GM19467 (cell line): Measurements from ENCODE around the gene PHACTR1.
A peak's percentile ranks its signal among the peaks of the same experiment; 100 is the strongest.

Experiments
- ATAC-seq: cut with Tn5 transposase; IDR thresholded peaks from one replicate; pipeline ENCODE4 v1.9.1; 2021; ENCODE audit warnings: mild to moderate bottlenecking, moderate library complexity; ENCODE audit not compliant: unreplicated experiment

Gene PHACTR1

DNA sequence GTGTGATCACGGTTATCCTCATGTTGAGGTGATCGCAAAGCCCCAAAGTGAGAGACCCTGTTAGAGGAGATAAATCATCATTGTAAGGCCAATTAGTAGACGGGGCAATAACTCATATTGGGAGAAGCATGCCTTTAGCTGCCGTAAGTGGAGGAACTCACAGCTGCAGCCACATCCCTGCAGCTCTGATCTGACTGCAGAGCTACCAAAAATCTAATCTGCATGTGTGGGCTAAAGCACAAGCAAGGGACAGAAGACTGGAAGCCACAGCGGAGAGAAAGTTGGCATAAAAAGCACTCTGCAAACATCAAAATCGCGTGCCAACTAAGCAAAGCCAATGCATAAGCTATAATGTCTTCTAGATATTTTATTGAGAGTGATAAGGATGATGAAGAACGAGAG, 532.0 kb downstream of the PHACTR1 start:
- no peak for ATAC-seq

DNA sequence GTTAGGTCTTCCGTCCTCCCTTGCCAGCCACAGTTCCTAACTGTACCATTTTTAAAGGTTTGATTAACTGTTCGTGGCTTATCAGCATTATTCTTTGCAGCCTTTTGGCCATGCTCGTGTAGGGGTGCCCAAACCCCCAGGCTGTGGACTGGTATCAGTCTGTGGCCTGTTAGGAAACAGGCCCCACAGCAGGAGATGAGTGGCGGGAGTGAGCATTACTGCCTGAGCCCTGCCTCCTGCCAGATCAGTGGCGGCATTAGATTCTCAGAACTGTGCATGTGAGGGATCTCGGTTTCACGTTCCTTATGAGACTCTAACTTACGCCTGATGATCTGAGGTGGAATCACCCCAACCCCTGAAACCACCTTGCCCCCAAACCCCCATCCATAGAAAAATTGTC, 532.4 kb downstream of the PHACTR1 start:
- ATAC-seq, result no peak

DNA sequence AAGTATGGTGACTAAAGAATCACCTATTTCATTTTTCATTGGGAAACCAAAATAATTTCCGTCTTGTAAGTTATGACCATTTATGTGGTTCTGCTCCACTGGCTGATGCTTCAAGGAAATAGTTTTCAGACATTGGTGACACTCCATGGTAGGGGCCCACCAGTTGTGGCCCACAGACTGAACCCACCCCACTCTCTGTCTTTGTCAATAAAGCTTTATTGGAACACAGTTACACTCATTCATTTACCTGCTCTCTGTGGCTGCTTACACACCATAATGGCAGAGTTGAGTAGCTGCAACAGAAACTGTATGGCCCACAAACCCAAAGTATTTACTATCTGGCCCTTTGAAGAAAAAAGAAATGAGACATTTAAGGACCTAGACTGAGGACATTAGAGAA, 533.2 kb downstream of the PHACTR1 start:
- ATAC-seq, result no peak

DNA sequence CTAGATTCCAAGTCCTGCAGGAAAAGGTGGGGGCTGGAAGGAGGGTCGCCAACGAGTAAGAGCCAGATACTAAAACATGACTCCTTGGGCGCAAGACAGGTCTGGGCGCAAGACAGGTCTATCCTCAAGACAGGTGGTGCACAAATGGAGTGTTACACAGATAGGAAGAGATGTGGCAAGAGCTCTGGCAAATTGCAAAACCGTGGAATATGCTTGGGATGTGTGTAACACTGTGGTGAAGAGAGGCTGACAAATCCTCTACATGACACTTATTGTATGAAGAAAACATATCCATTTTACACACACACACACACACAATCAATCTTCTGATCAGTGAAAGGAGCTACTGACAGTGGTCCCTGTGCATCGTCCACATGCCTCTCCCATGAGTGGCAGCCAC, 534.1 kb downstream of the PHACTR1 start:
- no peak for ATAC-seq

DNA sequence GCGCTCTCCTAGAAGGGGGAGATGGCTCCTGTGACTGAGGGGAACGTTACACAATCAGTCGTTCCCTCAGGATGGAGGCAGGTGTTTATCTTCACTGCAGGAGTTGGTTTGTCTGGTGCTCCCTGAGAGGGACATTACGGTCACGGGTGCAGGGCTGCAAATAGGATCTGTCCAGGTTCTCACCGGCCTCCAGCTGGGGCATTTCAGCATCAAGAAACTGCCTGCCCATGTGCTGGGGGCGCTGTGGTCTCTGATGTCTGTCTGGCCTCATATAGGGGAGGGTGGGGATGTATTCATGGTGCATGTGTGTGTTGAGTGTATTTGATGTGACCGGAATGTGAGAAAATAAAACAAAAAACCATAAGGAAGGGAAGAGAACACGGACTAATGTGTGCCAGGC, 534.7 kb downstream of the PHACTR1 start:
- no peak for ATAC-seq

DNA sequence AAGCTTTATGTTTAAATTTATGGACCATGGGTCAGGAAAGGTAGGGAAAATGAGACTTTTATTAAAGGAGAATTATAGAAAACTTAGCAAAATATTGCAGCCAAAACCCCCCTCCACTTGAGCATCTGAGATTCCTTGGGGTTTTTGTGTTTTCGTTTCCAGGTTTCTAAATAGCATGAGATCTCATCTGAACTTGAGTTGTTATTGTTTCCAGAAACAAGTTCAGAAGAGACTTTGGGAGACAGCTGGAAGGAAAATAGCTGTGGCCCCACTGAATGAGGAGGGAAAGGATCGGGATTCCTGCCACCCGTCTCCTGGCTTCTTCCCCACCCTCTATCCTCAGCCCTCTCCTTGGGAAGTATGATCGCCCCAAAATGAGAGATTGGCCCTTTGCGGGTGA, 536.2 kb downstream of the PHACTR1 start:
- no peak for ATAC-seq

DNA sequence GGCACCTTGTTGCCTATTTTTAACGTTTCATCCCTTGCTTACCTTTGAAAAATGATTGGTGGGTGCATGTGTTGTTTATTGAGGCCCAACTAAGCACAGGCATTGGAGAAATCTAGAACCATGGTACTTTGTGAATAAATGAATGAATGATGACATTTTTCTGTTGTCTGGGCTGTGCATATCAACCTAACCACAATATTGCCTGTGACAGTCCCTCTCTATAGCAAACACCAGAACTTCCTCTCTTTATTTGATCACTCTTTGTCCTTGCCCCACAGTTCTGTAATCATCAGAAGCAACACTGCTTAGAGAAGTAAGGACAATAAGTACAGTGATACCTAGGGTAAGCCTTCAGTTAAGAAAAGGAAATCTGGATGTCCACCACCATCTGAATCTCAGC, 536.7 kb downstream of the PHACTR1 start:
- no peak for ATAC-seq

DNA sequence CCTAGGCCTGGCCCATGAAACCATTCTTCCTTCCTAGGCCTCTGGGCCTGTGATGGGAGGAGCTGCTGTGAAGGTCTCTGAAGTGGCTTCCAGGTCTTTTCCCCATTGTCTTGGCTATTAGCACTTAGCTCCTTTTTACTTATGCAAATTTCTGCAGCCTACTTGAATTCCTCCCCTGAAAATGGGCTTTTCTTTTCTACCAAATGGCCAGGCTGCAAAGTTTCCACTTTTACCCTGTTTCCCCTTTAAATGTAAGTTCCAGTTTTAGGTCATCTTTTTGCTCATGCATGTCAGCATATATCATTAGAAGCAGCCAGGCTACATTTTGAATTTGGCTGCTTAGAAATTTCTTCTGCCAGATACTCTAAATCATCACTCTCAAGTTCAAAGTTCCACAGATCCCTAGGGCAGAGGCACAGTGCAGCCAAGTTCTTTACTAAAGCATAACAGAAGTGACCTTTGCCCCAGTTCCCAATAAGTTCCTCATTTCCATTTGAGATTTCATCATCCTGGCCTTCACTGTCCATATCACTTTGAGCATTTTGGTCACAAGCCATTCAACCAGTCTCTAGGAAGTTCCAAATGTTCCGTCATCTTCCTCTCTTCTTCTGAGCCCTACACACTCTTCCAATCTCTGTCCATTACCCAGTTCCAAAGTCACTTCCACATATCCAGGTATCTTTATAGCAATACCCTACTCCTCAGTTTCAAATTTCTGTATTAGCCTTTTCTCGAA, 539.9 kb downstream of the PHACTR1 start:
- no peak for ATAC-seq

DNA sequence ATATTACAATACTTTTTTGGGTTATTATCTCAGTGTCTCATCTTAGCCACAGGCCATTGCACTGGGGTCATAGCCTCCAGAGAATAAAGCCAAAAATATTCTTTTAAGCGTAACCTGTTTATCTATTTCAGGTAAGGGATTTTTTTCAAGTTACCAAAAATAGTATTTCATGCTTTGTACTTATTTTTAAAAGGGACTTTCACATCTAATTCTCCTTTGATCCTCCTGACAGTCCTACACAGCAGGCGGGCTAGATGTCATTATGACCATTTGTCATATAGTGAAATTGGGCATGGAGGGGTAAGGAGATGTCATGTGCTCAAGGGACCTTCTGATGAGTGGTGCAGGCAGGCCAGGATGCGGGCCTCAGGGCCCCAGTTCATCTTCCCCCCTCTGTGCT, 542.8 kb downstream of the PHACTR1 start:
- no peak for ATAC-seq

DNA sequence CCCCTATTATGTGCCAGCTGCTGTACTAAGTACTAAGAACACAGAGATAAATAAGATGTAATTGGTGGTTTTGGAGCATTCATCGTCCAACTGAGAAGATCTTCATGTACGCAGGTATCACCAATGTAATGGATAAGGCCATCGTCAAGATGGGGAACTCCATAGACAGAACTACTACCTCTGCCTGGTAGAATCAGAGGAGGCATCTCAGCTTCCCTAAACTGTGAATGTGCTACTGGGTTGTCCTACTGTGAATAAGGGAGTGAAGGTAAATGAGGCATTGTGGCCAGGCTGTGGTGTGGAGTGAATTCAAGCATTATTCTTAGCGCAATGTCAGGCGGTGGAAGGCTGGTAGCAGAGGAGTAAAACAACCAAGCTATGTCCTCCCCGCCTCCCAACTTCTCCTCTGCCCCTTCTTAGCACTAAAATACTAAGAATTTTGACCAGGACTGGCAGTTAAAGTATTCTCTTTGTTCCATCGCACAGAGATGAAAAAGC, 543.6 kb downstream of the PHACTR1 start:
- no peak for ATAC-seq

DNA sequence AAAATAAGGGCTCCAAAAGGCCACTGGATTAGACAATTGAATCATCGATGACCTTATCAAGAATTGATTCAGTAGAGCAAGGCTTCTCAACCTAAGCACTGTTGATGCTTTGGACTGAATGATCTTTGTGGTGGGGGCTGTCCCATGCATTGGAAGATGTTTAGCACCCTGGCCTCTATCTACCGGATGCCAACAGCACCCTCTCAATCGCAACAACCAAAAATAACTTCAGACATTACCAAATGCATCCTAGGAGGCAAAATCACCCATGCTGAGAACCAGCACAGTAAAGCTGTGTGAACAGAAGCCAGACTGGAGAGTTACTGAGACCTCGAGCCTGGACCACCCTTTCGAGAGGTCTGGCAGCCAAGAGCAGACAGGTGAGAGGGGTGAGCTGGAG, 544.3 kb downstream of the PHACTR1 start:
- ATAC-seq, result no peak

DNA sequence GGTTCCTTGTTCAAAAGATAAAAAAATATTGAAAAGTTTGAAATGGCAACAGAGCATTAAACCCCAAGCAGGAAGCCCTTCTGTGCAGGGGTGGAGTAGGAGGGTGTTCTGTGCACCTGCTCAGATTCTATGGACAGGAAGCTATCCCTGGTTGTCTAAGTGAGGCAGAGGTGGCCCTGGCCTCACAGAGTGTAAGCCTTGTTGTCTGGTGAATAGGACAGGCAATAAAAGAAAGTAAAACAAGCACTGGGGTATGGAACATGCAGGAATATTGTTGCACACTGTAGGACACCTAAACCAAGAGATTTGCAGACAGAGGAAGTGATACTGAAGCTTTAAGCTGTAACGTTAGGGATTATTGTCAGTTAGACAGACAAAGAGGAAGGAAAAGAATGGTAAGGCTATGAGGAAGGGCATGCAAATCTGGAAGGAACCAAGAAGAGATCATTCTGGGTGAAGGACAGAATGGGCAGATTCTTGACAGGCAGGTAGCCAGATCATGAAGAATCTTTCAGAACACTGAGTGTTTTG, 545.0 kb downstream of the PHACTR1 start:
- peak; percentile 51 for ATAC-seq

DNA sequence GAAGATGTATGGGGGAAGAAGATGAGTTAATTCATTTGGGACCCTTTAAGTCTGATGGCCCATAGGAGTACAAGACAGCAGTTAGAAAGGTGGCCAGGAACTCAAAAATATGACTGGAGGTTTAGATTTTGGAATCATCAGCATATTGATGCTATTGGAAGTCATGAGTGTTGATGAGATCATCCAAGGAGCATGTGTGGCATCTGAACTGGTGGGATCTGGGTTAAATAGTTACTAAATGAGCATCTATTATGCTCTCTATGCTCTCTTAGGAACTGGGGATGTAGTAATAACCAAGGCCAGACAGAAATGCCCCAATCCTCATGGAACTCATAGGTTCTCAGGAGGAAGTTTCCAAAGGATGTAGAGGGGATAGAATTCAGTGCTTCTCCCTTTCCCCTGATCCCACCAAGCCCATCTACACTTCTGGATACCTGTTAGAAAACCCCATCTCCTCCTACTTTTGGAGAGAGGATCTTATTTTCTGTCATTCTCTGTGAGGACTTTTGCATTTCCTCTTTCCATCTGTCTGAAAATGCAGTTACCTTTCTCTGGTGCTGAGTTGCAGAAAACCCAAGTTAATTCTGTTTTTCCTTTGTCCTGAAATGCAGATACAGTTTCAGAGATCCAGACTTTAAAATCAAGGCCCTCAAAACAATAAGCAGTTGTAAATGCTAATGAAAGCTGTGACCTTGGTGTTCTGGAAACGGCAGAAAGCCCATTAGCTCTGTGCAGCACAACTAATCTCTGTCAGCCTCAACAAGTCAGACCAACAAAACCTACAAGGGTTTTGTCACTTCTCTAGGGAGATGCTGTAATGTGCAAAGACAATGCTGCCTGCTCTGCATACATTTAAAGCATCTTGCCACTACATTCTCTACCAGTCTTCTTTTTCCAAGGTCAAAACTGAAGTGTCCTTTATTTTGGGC, 546.0 kb downstream of the PHACTR1 start:
- ATAC-seq, result no peak

DNA sequence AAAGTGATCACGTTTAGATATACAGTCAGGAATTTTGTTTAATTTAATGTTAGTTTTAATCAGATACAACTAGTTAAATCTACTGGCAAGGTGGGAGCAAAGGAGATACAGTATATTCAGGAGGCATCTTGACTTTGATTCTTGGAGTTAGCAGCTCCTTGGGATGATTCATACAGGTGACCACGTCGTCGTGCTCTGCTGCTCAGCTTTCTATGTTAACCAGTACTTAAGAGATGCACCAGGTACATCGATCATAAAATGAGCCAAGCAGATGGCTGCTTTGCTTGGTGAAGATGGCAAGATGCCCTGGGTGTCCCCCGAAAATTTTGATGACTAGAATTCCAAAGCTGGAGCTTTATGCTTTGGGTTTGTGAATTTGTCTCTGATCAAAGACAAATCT, 547.1 kb downstream of the PHACTR1 start:
- no peak for ATAC-seq

DNA sequence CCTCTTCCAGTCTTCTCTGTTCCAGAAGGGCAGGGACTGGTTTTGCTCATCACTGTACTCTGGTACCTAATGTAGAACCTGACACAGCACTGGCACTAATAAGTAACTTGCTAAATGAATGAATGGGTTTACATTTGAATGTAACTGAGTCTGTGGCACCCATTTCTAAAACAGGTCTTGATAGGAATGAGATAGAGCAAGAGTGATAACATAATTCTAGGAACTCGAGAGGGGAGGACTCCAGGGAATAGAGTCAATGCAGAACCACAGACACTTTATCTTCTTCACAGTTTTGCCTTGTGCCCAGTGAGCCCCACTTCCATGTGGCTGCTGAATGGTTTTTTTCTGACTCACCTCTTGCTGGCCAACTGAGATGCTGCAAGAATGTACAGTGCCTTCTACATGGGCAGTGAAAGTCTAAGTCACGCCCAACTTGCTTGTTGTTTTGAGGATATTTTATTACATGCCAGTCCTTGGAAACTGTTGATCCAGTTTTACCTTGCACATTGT, 550.6 kb downstream of the PHACTR1 start:
- no peak for ATAC-seq

DNA sequence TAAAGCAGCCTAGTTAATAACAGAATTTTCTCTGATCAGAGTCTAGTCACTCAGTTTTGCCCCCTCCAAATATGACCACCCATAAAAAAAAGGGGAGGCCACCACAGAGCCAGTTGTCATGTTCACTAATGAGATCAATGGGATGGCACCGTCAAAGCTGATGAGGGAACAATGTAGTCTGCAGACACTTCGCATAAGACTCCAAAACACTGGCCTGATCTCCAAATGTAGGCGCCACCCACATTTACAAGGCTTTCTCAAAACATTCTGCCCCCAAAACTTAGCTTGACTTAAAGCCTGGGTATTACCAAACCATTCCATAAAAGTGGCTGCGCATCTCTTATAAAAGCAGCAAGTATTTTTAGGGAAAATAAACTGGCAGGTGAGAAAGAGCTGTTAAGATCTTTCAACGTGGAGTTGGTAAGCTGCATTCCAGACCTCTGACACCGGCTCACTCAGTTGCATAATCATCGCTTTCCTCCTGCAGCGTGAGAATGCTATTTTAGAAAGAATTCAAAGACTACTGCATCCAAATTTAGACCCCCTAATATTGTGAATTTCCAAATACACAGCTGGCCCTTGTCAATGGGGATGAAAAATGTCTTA, 552.4 kb downstream of the PHACTR1 start:
- no peak for ATAC-seq

DNA sequence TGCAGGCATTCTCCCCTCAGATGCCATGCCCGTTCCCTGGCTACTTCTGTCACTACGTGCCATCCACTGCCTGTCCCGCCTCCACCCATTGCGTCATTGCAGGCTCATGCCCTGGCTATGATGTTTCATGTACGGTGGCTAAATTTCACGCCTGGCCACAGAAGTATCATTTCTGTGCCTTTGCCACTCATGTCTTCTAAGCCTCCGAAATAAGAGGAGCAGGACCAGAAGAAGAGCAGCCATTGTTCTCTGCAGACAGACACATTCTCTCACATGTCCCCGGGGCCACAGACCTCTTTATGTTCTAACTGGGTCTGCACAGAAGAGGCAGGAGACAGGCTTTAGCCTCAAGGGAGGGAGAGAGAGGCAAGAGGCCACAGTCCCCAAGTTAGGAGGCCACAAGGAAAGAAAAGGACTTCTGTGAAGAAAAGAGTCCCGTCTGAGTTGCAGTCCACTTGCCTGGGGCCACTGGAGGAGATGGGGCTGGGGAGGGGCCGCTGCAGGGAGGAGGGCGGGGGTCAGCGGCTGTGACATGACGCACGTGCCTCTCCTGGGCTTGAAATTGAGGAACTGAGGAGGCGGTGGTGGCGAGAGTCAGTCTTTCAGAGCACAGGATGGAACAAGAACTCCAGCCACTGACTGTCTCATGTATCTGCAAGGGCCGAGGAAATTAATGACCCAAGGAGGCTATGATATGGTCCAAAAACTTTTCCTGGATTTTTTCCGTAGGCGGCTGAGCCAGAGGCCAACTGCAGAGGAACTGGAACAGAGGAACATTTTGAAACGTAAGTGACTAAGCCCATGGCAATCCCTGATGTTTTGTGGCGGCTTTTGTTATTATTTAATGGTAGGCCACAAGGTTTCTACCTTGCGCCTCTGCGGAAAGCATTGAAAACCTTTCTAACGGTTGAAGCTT, 555.8 kb downstream of the PHACTR1 start:
- peak; percentile 54 for ATAC-seq

DNA sequence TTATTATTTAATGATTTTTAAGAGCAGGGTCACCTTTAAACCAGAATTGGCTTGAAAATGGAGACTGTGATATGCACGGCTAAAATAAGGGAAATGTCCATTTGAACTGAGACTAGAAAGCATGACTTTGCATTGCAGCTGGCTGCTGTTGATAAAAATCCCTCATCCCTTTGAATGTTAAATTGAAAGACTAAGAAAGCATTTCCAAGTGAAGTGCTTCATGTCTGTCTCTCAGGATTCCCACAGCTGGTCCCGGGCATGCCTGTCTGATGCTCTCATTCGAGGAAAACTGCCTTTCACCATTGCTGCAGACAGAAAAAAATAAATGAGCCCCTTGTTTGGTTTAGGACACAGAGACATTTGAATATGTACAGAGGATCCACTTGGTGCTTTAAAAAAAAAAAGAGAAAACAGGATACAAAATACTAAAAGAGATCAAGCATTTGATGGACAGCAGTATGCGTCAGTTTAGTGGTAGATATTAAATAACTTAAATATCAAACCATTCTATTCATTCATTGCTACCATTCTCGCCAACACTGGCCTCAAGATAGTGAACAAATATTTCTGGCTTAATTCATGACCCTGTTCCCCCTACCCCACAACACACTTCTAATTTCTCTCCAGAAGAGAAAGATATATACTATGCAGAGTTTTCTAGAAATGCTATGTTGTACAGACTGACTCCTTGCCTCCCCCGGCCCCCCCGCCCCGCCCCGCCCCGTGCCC, 556.8 kb downstream of the PHACTR1 start:
- no peak for ATAC-seq

DNA sequence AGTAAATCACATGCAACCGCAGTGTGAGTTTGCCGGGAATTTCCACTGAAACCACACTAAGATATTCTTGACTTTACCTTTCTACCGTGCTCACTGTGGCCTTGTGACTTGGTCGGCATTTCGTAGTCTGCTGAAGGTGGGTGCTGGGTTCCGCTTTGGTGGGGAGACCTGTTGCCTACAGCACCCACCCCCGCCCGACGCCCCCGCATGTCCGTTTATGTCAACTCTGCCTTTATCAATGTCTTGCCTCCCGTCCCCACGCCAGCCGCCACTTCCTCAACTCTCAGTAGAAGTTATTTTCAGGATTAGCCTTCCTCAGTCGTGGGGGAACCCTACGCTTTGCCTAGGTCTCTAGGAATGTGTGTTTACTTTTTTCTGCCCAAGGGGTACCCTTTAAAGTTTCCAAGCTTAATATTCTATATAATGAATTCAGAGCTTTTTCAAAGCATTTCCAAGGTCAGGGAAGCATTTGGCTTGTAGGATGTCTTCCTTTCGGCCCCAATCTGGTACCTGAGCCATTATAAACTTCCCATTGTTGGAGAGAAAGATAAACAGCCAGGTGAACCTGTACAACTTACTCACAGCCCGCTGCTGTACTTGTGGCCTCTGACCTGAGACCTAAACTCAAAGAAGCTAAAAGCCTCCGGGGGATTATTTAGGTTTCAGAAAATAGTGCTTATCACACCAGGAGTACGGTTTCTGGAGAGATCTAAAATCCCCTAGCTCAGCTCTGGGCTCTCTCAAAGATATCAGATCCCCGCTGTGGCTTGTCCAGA, 557.6 kb downstream of the PHACTR1 start:
- no peak for ATAC-seq
